ENCODE results near the gene RNF166. TPM values are rescaled to one million over a fixed set of nuclear protein-coding genes. Genes with fewer than 3 reads are reported as not detected.
A peak's percentile ranks its signal among the peaks of the same experiment; 100 is the strongest.

The RNF166 gene
- total RNA-seq, 2 donors from 2014 or later = 11.6 to 30.3 TPM

- H3K27me3 ChIP-seq (replicated peaks; ENCODE audit: insufficient read depth) = no peaks in the 10 kb centered on the region
- H3K36me3 ChIP-seq = no peaks in the 10 kb centered on the region
- no peak overlapping the region for H3K27ac ChIP-seq
- H3K9me3 ChIP-seq = no peaks in the 10 kb centered on the region
- DNase-seq (ENCODE audit: low spot score) = no peak
- 92% methylated on average over 13 of the region's 19 CpGs for WGBS
- no peak for TF ChIP-seq POLR2AphosphoS5 (IDR thresholded peaks at IDR 0.05)
- TF ChIP-seq POLR2A (IDR thresholded peaks at IDR 0.05) = no peak
- TF ChIP-seq CTCF (IDR thresholded peaks at IDR 0.05) = no peak
- H3K4me1 ChIP-seq (replicated peaks) = peaks cover 23% of the 10 kb centered on the region
- intact Hi-C loops (cut with DNase I) = loop anchor here (1.0 kb wide), 1 partner anchor 41 kb away; no protein-coding TSS in a partner anchor
- H3K4me3 ChIP-seq = no peak overlapping the region
These were observed 36.8 kb upstream of the RNF166 start for GRCh38 chr16:88742896-88743605.

GRCh38 chr16:88741368-88741767, 35.2 kb upstream of the RNF166 start:
- H3K4me1 ChIP-seq (replicated peaks) = peaks cover 17% of the 10 kb centered on the region
- no peak overlapping the region for H3K4me3 ChIP-seq
- DNase-seq (ENCODE audit: low spot score) = no peak
- H3K9me3 ChIP-seq = no peaks in the 10 kb centered on the region
- WGBS = 91% methylated on average over 16 of the region's 17 CpGs
- H3K27me3 ChIP-seq (replicated peaks; ENCODE audit: insufficient read depth) = no peaks in the 10 kb centered on the region
- TF ChIP-seq POLR2AphosphoS5 (IDR thresholded peaks at IDR 0.05) (no peak), POLR2A (IDR thresholded peaks at IDR 0.05) (no peak), CTCF (IDR thresholded peaks at IDR 0.05) (no peak)
- no peaks in the 10 kb centered on the region for H3K36me3 ChIP-seq
- H3K27ac ChIP-seq = no peak overlapping the region
- intact Hi-C loops (cut with DNase I) = no loop called here

- intact Hi-C loops (cut with DNase I) = no loop called here
- H3K9me3 ChIP-seq = no peaks in the 10 kb centered on the region
- no peaks in the 10 kb centered on the region for H3K36me3 ChIP-seq
- WGBS = 81% methylated on average over 6 of the region's 12 CpGs
- no peak for TF ChIP-seq CTCF (IDR thresholded peaks at IDR 0.05)
- no peak for TF ChIP-seq POLR2AphosphoS5 (IDR thresholded peaks at IDR 0.05)
- peaks cover 14% of the 10 kb centered on the region for H3K4me1 ChIP-seq (replicated peaks)
- no peak overlapping the region for H3K27ac ChIP-seq
- H3K4me3 ChIP-seq = no peak overlapping the region
- no peaks in the 10 kb centered on the region for H3K27me3 ChIP-seq (replicated peaks; ENCODE audit: insufficient read depth)
- DNase-seq (ENCODE audit: low spot score) = no peak
These were observed 34.5 kb upstream of the RNF166 start for GRCh38 chr16:88740727-88741055.

- H3K27ac ChIP-seq = peak overlapping the region in 1 of 2 donors; percentile 68
- no peaks in the 10 kb centered on the region for H3K36me3 ChIP-seq
- peaks cover 14% of the 10 kb centered on the region for H3K4me1 ChIP-seq (replicated peaks)
- intact Hi-C loops (cut with DNase I) = loop anchor here (10.0 kb wide), 2 partner anchors 435 to 475 kb away; partner anchors contain the start of genes CDH15 and ZNF778
- H3K4me3 ChIP-seq = no peak overlapping the region
- H3K9me3 ChIP-seq = no peaks in the 10 kb centered on the region
- H3K27me3 ChIP-seq (replicated peaks; ENCODE audit: insufficient read depth) = no peaks in the 10 kb centered on the region
- no peak for DNase-seq (ENCODE audit: low spot score)
- 89% methylated on average over 33 of the region's 33 CpGs for WGBS
- no peak for TF ChIP-seq POLR2AphosphoS5 (IDR thresholded peaks at IDR 0.05)
- TF ChIP-seq POLR2A (IDR thresholded peaks at IDR 0.05) = no peak
These were observed 33.9 kb upstream of the RNF166 start for GRCh38 chr16:88739977-88740726.

- peaks cover 14% of the 10 kb centered on the region for H3K4me1 ChIP-seq (replicated peaks)
- no peak overlapping the region for H3K4me3 ChIP-seq
- DNase-seq (ENCODE audit: low spot score) = peak; percentile 50
- H3K27ac ChIP-seq = peak overlapping the region; percentile 53 to 68
- 65% methylated on average over 16 of the region's 22 CpGs for WGBS
- TF ChIP-seq POLR2A (IDR thresholded peaks at IDR 0.05) = no peak
- TF ChIP-seq POLR2AphosphoS5 (IDR thresholded peaks at IDR 0.05) = peak; percentile 44
- no peaks in the 10 kb centered on the region for H3K27me3 ChIP-seq (replicated peaks; ENCODE audit: insufficient read depth)
- intact Hi-C loops (cut with DNase I) = loop anchor here (10.0 kb wide), 2 partner anchors 435 to 475 kb away; partner anchors contain the start of genes CDH15 and ZNF778
- no peaks in the 10 kb centered on the region for H3K36me3 ChIP-seq
- H3K9me3 ChIP-seq = no peaks in the 10 kb centered on the region
These were observed 33.1 kb upstream of the RNF166 start for GRCh38 chr16:88739139-88739976.

Measured in prostate gland (tissue), 2 donors.